Kidney (tissue), 14 donors: Measurements from ENCODE around the gene GABRB2. TPM values are rescaled to one million over a fixed set of nuclear protein-coding genes. Genes with fewer than 3 reads are reported as not detected.

ENCODE experiments used
- DNase-seq, 5 donors: peaks; one replicate each; pipeline ENCODE4 v3.0.0-alpha.2; 2013 to 2020
- FAIRE-seq: peaks from 2 replicates; lab custom pipeline; 2012; peaks lifted over from hg19 to GRCh38; lab: Jason Lieb, UNC
- H3K27ac ChIP-seq, 2 donors: one replicate each; pipeline ENCODE4 v1.7.0; 2013; ENCODE audit warnings: low read depth in 2 of 2, low read length in 2 of 2, inconsistent platforms in 1 of 2
- H3K27me3 ChIP-seq: one replicate; pipeline ENCODE4 v1.7.1; 2013; ENCODE audit warnings: low read length, inconsistent platforms; ENCODE audit not compliant: control insufficient read depth, insufficient read depth
- H3K36me3 ChIP-seq, 3 donors: one replicate each; pipeline versions ENCODE4 v1.7.0 to v1.7.1; 2013; ENCODE audit warnings: low read length in 3 of 3, control low read depth in 1 of 3, inconsistent platforms in 1 of 3; ENCODE audit not compliant: insufficient read depth in 3 of 3, control insufficient read depth in 2 of 3
- H3K4me1 ChIP-seq, 3 donors: one replicate each; pipeline versions ENCODE4 v1.7.0 to v1.7.1; 2013; ENCODE audit warnings: low read length in 3 of 3, inconsistent platforms in 1 of 3, low read depth in 1 of 3; ENCODE audit not compliant: control insufficient read depth in 2 of 3, insufficient read depth in 2 of 3
- H3K4me3 ChIP-seq, 3 donors: one replicate each; pipeline versions ENCODE4 v1.7.0 to v1.8.1; 2013; ENCODE audit warnings: low read length in 3 of 3, control low read depth in 1 of 3, inconsistent platforms in 1 of 3
- H3K9ac ChIP-seq, 3 donors: one replicate each; pipeline versions ENCODE4 v1.7.0 to v1.7.1; 2013; ENCODE audit warnings: low read length in 3 of 3, control low read depth in 1 of 3, inconsistent platforms in 1 of 3
- H3K9me3 ChIP-seq, 3 donors: one replicate each; pipeline versions ENCODE4 v1.7.0 to v1.7.1; 2013; ENCODE audit warnings: low read length in 3 of 3, control low read depth in 1 of 3, inconsistent platforms in 1 of 3; ENCODE audit not compliant: control insufficient read depth in 2 of 3, insufficient read depth in 1 of 3
- CTCF ChIP-seq: IDR thresholded peaks from 3 replicates; pipeline ENCODE4 v1.5.1; 2012; ENCODE audit warnings: mild to moderate bottlenecking, moderate library complexity, borderline replicate concordance; ENCODE audit not compliant: insufficient read depth; ENCODE audit errors: extremely low read depth
- intact Hi-C: fragments of 100-400 bp; cut with DNase I; formaldehyde crosslinking; loops from one replicate; pipeline ENCODE4 v1.11.1; 2022
- polyA plus RNA-seq: library from polyadenylated mRNA; stranded (reverse); fragments of 350-450 nt; fragmentation: Illumina TruSeq; extraction: RNeasy Lipid Tissue Mini Kit (QIAGEN cat#74804); gene quantifications from one replicate; pipeline ENCODE4 v1.2.3, GENCODE V29; 2014; ENCODE audit warnings: low read depth, low replicate concordance; ENCODE audit not compliant: insufficient read depth
- total RNA-seq: library from RNA; stranded (reverse); fragmentation: NEBNext Ultra II Directional; extraction: Animal tissue kit (Norgen Biotek cat#: 25700); gene quantifications from one replicate; pipeline ENCODE4 v1.2.1, GENCODE V29; 2021
- donor health status: control.
- donor health status: control.
- donor health status: control.
- donor health status: control.
- donor health status: control.
- donor health status: DM: yes; HTN: yes; CAD: no.
- donor health status: Normal renal cell carcinoma (clear cell type).

GABRB2 gene
- total and polyA plus RNA-seq, 2 donors from 2014 or later: 0.90 to 4.4 TPM

GRCh38 chr5:161391724-161392123 is 154.8 kb downstream of the GABRB2 start:
- no peak overlapping the region for H3K4me3 ChIP-seq
- no peaks in the 10 kb centered on the region for H3K9me3 ChIP-seq
- H3K36me3 ChIP-seq: no peaks in the 10 kb centered on the region
- H3K27ac ChIP-seq: no peak overlapping the region
- FAIRE-seq (no peak), DNase-seq (no peak)
- no peak overlapping the region for H3K9ac ChIP-seq
- intact Hi-C loops: no loop called here
- H3K4me1 ChIP-seq: no peaks in the 10 kb centered on the region
- H3K27me3 ChIP-seq: no peaks in the 10 kb centered on the region
- TF ChIP-seq CTCF: no peak

- FAIRE-seq (no peak), DNase-seq (no peak)
- TF ChIP-seq CTCF: no peak
- Histone ChIP-seq H3K4me1 (no peaks in the 10 kb centered on the region), H3K9me3 (no peaks in the 10 kb centered on the region), H3K36me3 (no peaks in the 10 kb centered on the region), H3K27me3 (no peaks in the 10 kb centered on the region), H3K4me3 (no peak overlapping the region), H3K9ac (no peak overlapping the region), H3K27ac (no peak overlapping the region)
- intact Hi-C loops: no loop called here
Measured at GRCh38 chr5:161391016-161391415, 155.5 kb downstream of the GABRB2 start.

- FAIRE-seq (no peak), DNase-seq (peak in 3 of 5 donors; percentile 15 to 47 (median 20))
- H3K4me1 ChIP-seq: no peaks in the 10 kb centered on the region
- H3K27ac ChIP-seq: no peak overlapping the region
- no peaks in the 10 kb centered on the region for H3K9me3 ChIP-seq
- TF ChIP-seq CTCF: no peak
- intact Hi-C loops: no loop called here
- H3K9ac ChIP-seq: no peak overlapping the region
- no peak overlapping the region for H3K4me3 ChIP-seq
- no peaks in the 10 kb centered on the region for H3K36me3 ChIP-seq
- H3K27me3 ChIP-seq: no peaks in the 10 kb centered on the region
Measured at GRCh38 chr5:161387121-161387520, 159.4 kb downstream of the GABRB2 start.

- H3K27me3 ChIP-seq: no peaks in the 10 kb centered on the region
- H3K4me1 ChIP-seq: no peaks in the 10 kb centered on the region
- no peak for TF ChIP-seq CTCF
- DNase-seq (no peak), FAIRE-seq (no peak)
- no peaks in the 10 kb centered on the region for H3K36me3 ChIP-seq
- no peak overlapping the region for H3K9ac ChIP-seq
- H3K9me3 ChIP-seq: no peaks in the 10 kb centered on the region
- H3K27ac ChIP-seq: no peak overlapping the region
- H3K4me3 ChIP-seq: no peak overlapping the region
- intact Hi-C loops: no loop called here
Measured at GRCh38 chr5:161385027-161385426, 161.5 kb downstream of the GABRB2 start.
